Esophagus squamous epithelium (tissue), 4 donors: ENCODE data around the gene NOM1.
"Not testable (repeated sequence)": the region's sequence is repeated elsewhere in the genome, so short reads cannot be mapped to it uniquely, and the experiment has no call there.

ENCODE experiments used
- CTCF ChIP-seq, 6 experiments: fragments of 450-650 bp in 4 of 6; fragments of 200-600 bp in 2 of 6; sonication (generic) in 2 of 6; IDR thresholded peaks; one replicate each; pipeline ENCODE4 v1.5.1; 2016 to 2019; ENCODE audit warnings: antibody characterized with exemption in 6 of 6, mild to moderate bottlenecking in 4 of 6, moderate library complexity in 4 of 6
- POLR2A ChIP-seq, 4 donors: fragments of 450-650 bp; IDR thresholded peaks; one replicate each; pipeline ENCODE4 v1.6.1; 2017; ENCODE audit warnings: antibody characterized with exemption in 4 of 4, mild to moderate bottlenecking in 4 of 4, moderate library complexity in 3 of 4

- TF ChIP-seq CTCF, POLR2A (IDR thresholded peaks at IDR 0.05): not testable (repeated sequence)
These were observed 12.7 kb upstream of the NOM1 start for GRCh38 chr7:156936766-156937165.
